ENCODE data around the gene DGCR8.

DGCR8 gene

GRCh38 chr22:20140521-20140964 lies 60.5 kb downstream of the DGCR8 start:
- no peak for DNase-seq

- DNase-seq, result no peak
Observed at GRCh38 chr22:20141186-20142077, 61.4 kb downstream of the DGCR8 start.

GRCh38 chr22:20142711-20143621 lies 62.9 kb downstream of the DGCR8 start:
- DNase-seq, result no peak

GRCh38 chr22:20143883-20144665 lies 64.0 kb downstream of the DGCR8 start:
- no peak for DNase-seq

GRCh38 chr22:20145206-20145831 lies 65.3 kb downstream of the DGCR8 start:
- DNase-seq, result no peak

GRCh38 chr22:20145832-20146223 lies 65.8 kb downstream of the DGCR8 start:
- DNase-seq, result no peak

GRCh38 chr22:20146777-20147176 lies 66.7 kb downstream of the DGCR8 start:
- DNase-seq, result no peak

- no peak for DNase-seq
Observed at GRCh38 chr22:20147237-20147988, 67.4 kb downstream of the DGCR8 start.

GRCh38 chr22:20148414-20148813 lies 68.4 kb downstream of the DGCR8 start:
- no peak for DNase-seq

- DNase-seq, result no peak
Observed at GRCh38 chr22:20149257-20150250, 69.5 kb downstream of the DGCR8 start.

- no peak for DNase-seq
Observed at GRCh38 chr22:20150381-20151275, 70.6 kb downstream of the DGCR8 start, which contains the start of gene CCDC188. CCDC188 (minus strand) TSS chr22:20151055; CDS start chr22:20150986, 69 bp downstream.

GRCh38 chr22:20151276-20151588 lies 71.2 kb downstream of the DGCR8 start:
- no peak for DNase-seq

GRCh38 chr22:20152464-20152890 lies 72.4 kb downstream of the DGCR8 start:
- no peak for DNase-seq

- no peak for DNase-seq
Observed at GRCh38 chr22:20153945-20154344, 73.9 kb downstream of the DGCR8 start.

GRCh38 chr22:20154602-20155187 lies 74.7 kb downstream of the DGCR8 start:
- no peak for DNase-seq

- peak; percentile 12 to 13 for DNase-seq
Observed at GRCh38 chr22:20155330-20156041, 75.4 kb downstream of the DGCR8 start.

GRCh38 chr22:20156042-20156389 lies 76.0 kb downstream of the DGCR8 start:
- no peak for DNase-seq

Data from CD4-positive, alpha-beta T cell treated with Interleukin-1 beta for 1 hour (primary cell).